RKO (cell line): Measurements from ENCODE around the gene CATSPER4.
"Not testable (repeated sequence)": the region's sequence is repeated elsewhere in the genome, so short reads cannot be mapped to it uniquely, and the experiment has no call there.

Source experiments
- DNase-seq: peaks from one replicate; pipeline ENCODE4 v3.0.0-alpha.2; 2016; ENCODE audit warnings: low spot score

CATSPER4 gene

DNA sequence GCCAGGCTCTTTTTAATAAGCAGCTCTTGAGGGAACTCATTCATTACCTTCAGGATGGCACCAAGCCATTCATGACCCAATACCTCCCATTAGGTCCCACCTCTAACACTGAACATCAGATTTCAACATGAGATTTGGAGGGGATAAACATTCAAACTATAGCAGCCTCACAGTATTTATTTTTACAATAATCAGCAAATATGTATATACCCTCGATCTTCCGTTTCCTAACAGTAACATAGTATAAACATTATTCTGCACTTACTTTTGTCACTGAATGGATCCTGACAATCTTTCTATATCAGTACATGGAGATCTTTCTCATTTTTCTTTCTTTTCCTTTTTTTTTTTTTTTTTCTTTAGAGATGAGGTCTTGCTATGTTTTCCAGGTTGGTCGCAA, 5.4 kb downstream of the CATSPER4 start:
- no peak for DNase-seq

DNA sequence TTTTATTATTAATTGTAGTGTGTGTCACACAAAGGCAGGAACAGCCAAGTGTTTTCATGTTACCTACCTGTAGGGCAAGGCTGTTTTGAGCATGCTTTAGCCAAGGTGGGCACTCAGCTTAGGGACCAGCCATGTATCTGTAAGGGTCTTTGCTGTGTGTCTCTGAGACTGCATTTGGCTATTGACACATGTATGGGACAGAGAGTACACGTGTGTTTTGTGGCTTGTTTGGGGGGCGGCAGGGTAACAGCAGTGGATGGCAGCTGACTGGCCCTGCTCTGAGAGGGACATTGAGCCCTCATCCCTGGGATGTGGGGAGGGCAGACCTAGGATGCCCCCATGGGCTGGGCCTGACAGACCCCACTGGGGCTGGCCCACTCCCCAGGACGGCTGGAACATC, 6.9 kb downstream of the CATSPER4 start:
- no peak for DNase-seq

DNA sequence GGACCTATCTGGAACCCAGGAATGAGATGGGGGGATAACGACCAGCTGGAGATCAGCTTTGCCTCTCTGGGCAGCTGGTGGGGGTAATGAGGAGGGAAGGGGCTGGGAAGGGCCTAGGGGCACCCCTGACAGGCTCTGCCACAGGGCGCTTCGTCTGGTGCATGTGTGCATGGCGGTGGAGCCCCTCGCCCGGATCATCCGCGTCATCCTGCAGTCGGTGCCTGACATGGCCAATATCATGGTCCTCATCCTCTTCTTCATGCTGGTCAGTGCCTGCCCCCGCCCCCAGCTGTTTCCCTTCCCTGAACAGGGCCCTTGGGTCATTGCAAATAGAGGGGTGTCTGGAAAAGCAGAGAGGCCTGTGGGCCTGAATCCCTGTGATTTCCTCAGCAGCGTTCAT, 7.4 kb downstream of the CATSPER4 start:
- DNase-seq: no peak

DNA sequence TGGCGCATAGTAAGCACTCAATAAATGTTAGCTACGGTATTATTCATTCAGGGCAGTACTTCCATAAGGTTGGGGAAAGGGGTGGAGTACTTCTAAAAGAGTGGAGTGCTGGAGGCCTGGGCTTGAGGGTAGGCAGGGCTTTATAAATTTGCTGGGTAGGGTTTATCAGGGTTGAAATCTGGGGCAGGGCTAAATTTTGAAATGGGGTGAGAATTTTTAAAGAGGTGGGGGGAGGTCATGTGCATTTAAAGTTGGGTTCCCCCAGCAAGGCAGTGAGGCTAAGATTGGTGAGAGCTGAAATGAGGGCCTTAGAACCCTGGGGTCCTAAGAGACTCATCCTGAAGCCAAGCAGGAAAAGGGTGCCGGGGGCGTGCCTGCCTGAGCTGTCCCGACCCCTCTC, 10.0 kb downstream of the CATSPER4 start:
- no peak for DNase-seq

DNA sequence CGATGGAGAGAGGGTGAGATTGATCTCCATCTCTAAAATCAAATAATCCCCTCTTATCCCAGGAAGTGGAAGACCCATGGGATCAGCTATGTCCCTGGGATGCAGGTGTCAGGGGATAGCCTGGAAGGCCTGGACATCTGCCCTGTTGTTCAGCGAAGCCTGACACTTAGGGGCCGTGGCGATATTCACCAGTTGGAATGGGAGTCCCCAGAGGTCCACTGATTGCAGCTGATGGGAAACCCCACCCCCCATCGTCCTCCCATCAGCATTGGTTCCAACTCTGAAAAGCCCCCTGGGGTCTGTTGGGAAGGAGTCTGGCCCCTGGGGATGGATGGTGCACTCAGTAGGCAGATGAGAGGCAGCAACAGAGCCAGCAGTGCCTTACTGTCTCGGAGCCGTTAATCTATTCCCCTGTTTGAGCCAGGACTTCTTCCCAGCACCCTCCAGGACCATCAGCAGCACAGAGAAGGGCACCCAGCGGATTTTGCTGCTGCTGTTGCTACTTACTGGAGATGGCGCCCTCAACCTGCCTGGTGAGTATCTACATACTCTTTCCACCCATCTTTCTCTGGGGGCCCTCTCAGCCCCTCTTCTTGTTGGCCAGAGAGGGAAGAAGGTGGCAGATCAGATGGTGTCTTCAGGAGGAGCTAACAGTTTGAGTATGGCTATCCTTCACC, 13.4 kb downstream of the CATSPER4 start:
- no peak for DNase-seq

DNA sequence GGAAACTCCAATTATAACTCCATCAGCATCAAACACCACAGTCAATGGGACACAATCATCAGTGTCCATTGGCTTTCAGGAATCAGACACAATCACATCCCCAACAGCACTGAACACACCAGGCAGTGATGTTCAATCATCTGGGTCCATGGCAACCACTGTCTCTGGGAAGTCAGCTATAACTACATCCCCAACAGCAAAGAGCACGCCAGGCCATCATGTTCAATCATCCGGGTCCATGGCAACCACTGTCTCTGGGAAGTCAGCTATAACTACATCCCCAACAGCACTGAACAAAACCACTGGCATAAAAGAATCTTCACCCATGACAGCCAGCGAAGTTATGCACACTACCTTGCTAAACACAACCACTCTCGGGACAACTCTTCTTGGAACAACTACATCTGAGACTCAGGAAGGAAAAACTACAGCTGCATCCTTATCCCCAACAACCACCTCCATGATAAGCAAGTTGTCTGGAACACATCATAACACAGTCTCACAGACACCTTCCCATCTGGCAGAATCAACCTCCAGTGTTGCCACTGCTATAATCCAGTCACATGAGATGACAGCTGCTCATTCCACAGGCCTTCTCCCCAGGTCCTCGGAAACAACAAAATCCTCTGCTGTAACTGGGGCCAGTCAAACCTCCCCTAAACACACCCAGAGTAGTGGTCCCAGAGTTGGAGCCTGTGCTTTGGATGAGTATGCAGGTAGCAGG, 19.9 kb downstream of the CATSPER4 start:
- no peak for DNase-seq

DNA sequence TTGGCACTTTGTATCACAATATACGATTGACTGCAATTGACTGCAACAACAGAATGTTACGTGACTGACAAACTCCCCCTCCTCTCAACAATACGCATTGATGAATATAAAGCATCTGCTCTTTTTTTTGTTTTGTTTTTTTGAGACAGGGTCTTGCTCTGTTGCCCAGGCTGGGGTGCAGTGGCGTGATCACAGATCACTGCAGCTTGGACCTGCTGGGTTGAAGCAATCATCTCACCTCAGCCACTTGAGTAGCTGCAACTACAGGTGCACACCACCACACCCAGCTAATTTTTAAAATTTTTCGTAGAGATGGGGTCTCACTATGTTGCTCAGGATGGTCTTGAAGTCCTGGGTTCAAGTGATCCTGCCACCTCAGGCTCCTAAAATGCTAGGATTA, 22.3 kb downstream of the CATSPER4 start:
- no peak for DNase-seq

DNA sequence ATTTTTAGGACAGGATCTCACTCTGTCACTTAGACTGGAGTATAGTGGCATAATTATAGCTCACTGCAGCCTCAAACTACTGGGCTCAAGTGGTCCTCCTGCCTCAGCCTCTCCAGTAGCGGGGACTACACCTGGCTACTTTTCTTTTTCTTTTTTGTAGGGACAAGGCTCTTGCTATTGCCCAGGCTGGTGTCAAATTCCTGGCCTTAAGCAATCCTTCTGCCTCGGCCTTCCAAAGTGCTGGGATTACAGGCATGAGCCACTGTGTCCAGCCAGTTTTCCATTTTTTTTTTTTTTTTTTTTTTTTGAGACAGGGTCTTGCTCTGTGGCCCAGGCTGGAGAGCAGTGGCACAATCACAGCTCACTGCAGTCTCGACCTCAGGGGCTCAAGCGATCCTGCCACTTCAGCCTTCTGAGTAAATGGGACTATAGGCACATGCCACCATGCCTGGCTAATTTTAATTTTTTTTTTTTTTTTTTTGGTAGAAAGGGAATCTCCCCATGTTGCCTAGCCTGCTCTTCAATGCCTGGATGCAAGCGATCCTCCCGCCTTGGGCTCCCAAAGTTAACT, 23.0 kb downstream of the CATSPER4 start:
- DNase-seq: no peak

DNA sequence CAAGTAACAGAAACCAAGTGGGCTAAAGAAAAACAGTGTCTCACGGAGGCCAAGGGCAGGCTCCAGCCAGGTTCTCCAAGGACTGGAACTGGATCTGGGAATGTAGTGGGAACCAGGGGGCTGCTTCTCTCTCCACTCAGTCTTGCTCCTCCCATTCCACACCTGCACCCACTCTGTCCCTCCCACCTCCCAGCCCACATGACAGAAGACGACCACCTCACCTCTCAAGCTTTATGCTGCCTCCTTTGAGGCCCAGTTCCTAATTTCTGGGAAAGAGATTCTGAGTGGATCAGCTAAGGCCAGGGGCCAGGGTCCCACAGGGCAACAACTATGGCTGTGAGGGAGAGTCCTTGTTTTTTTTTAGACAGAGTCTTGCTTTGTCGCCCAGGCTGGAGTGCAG, 24.8 kb downstream of the CATSPER4 start:
- no peak for DNase-seq

DNA sequence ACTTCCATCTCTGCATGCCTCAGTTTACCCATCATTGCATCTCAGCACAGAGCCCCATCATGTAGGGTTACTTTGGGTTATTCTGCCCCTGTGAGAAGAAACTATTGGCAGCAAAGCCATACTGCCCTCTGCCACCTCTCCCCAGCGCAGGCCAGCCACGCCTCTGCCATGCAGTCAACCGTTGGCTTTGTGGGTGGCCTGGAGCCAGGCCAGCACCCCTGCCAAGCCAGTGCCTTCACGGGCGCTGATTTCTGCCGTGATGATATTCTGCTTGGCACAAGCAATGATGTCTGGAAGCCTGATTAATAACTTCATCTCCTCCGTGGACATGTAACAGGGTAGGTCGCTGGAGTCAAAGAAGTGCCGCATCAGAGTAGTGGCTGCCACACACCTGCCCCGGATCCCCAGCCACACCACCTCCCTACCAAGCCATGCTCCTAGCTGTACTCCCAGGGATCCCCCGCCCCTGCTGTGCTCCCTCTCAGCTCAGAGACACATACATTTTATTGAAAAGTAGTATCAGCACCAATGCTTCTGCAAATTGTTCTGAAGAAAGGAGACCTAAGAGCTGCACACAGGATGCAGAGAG, 28.6 kb downstream of the CATSPER4 start:
- no peak for DNase-seq

DNA sequence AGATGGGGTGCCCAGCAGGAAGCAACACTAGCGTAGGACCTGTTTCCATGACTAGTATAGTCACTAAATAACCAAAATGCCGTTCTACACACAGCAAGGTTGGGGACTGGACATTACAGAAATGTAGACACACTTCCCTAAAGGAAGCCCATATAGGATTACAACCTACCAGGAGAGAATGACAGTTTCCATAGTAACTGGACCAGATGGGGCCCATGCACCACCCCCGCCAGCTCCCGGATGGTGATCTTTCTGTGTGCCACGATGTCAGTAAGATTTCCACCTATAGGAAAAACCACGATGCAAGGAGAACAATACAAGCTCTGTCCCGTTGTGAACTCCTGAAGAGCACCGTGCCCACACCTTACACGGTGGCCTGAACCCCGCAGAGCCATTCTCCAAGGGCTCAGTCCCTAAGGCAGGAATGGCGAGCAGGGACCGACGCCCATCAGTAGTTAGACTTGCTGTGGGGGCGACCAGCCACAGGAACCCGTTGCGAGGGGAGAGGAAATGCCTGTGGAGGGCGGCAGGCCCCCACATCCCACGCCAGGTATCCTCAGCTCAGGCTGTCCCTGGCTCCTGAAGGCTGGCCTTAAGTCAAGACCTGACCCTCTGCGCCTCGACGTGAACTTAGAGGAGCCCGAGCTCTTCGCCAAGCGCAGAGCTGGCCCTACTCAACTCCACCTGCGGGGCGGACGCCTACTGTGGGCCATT, 30.0 kb downstream of the CATSPER4 start:
- DNase-seq: no peak

DNA sequence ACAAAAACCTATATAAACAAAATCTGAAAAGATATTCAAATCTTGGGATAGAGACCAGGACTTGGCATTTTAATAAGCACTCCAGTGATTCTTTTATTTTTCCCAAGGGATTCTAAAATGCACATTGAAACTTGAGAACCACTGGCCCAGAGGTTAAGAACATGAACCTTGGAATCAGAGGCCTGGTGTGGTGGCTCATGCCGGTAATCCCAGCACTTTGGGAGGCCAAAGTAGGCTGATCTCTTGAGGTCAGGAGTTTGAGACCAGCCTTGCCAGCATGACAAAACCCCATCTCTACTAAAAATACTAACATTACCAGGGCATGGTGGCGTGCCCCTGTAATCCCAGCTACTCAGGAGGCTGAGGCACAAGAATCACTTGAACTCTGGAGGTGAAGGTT, 30.7 kb downstream of the CATSPER4 start:
- no peak for DNase-seq

DNA sequence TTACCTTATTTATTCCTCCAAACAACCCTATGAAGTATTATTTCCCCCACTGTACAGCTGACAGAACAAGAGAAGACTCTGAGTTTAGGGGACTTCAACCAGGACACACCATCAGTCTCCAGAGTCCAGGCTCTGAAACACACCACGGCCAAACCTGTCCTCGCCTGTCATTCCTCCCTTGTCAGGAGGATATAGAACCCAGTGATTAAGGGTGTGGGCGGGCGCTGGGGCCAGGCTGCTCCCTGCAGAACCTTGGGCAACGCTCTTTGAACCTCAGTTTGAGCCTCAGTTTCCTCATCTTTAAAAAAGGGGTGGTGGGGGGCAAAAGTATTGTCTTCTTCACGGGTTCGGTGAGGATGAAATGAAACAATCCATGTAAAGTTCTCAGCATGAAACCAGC, 34.2 kb downstream of the CATSPER4 start:
- no peak for DNase-seq

DNA sequence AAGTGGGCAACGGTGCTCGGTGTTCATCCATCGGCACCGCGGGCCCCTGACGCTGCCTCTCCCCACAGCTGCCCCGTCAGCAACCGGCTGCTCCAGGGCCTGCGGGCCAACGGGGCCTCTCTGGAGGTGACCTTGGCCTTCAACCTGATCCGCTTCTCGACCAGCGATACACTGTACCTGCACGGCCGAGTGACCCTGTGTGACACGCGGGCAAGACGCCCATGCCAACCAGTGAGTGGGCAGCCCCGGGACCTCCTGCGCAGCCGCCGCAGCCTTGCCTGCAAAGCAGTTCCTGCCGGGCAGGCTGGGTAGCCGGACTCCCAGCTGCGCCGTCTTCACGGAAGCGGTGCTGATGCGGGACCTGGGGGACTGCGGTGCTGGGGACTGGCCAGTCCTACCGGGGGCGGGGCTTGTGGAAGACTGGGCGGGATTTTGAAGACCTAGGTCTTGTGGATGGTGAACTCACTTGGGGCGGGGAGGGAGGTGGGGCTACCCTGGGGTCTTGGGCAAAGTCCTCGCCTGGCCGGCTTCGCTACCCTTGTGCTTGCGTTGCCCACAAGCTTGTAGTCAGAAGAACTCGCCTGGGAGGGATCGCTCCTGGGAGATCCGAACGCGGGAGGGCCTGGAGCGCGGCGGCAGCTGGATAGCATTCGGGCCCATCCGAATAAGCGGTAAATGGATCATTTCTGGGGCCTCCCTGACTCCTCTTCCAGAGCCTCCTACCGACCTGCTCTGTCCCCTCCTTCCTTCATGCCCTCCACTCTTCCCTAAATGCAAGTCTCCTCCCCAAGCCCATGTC, 34.8 kb downstream of the CATSPER4 start:
- no peak for DNase-seq

DNA sequence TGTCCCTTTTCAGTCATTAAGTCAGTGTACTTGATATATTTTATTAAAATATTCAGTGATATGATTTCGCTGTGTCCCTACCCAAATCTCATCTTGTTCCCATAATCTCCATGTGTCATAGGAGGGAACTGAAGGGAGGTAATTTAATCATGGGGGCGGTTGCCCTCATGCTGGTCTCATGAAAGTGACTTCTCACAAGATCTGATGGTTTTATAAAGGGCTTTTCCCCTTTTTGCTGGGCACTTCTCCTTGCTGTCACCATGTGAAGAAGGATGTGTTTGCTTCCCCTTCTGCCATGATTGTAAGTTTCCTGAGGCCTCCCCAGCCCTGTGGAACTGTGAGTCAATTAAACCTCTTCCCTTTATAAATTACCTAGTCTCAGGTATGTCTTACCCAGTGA, 40.3 kb downstream of the CATSPER4 start:
- DNase-seq: not testable (repeated sequence)

DNA sequence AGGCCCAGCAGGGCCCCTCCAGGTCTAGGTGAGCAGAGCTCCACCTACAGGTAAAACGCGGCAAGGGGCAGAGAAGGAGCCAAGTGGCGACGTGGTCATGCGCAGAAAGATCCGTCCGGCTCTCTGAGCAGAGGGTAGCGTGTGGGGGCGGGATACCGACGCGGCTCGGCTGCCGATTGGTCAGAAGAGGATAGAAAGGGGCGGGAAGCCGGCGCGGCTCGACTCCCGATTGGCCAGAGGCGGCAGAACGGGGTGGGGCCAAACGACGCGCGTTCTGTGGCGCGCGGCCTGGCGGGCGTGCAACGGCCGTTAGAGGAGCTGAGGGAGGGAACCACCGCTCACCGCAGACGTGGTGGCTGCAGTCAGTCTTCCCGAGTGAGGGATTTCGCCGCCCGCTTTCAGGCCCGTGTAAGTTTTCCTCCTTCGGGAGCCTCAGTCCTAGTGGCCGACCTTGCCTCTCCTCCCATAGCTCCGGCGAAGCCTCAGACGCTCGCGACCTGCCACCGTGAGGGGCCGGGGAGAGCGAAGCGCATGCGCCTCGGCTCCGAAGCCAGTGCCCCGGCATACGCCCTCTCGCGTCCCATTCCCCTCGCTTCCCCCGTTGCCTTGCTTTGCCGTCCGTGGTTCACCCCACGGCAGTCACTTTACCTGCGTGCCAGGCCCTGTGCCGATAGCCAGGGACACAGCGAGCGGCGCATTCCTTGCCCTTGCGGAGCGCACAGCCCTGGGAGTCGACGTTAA, 43.7 kb downstream of the CATSPER4 start, which contains the start of gene CEP85:
Gene CEP85, plus strand, starts transcription at position 298 of the 741 bp plus-strand sequence. CDS start 5,584 bp downstream, outside the sequence.
- DNase-seq: peak; percentile 96

DNA sequence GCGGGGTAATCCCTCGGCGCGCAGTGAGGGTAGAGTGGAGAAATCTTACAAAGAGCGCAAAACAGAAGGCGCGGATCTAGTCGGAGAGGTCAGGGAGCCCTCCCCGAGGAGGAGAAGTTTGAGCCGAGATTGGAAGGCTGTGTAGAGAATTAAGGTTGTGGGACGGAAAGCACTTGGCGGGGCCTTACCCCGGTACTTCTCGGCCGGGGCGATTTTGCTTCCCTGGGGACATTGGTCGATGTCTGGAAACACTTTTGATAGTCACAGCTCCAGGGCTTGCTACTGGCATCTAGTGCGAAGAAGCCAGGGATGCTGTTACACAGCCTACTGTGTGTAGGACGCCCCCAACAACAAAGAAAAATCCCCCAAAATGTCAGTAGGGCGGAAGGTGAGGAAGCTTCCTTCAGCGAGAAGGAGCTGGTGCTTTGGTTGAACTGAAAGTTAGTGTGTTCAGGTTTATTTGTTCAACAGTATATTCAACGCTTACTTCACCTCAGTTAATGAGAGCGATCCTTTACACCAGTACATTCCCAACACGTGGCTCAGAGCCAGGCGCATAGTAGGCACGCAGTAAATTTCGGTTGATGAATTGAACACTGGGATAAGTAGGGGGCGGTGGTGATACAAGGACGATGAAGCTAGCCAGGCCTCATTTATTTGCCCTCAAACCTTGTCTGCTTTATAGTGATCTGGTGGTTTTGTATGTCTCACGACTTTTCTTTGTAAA, 44.4 kb downstream of the CATSPER4 start:
- DNase-seq: peak; percentile 67

DNA sequence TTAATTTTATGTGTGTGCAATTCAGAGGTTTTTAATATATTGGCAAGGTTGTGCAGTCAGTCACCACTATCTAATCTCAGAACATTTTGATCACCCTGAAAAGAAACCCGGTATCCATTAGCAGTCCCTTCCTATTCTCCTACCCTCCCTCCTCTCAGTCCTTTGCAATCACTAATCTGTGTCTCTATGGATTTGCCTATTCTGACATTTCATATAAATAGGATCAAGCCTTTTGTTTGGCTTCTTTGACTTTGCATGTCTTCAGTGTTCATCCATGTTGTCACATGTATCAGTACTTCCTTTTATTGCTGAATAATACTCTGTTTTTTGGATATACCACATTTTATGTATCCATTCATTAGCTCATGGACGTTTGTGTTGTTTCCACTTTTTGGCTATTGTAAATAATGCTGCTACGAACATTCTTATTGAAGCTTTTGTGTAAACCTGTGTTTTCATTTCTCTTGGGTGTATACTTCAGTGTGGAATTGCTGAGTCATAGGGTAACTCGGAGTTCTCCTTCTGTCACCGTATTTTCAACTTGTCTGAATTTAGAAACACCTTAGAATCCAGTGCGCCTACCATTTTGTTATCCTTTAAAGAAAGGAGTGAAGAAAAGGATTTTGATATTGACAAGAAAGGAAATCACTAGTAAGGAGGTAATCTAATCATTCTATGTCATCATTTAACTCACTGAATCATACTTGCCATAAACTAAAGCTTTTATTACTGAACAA, 47.0 kb downstream of the CATSPER4 start:
- no peak for DNase-seq

DNA sequence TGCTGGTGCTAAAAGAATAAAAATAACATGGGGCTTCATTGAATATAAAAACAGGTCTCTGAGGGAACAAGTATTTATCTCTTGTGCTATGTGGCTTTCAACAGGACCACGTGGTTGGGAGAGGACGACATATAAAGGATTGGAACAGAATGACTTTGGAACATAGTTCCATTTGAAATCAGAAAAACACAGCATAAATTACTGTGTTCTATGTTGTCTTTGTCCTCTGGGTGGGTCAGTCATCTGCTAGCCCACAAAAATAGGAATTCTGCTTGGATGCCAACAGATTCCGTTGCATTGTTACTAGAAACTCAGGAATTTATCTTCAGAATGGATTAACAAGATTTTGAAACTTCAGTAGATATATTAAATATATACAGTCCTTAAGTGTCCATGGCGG, 49.5 kb downstream of the CATSPER4 start:
- DNase-seq: no peak
